GM19023 (cell line): ENCODE data around the gene DCUN1D2.
"Not testable (repeated sequence)": the region's sequence is repeated elsewhere in the genome, so short reads cannot be mapped to it uniquely, and the experiment has no call there.

ENCODE experiments used
- ATAC-seq: cut with Tn5 transposase; IDR thresholded peaks from one replicate; pipeline ENCODE4 v1.9.1; 2021; ENCODE audit warnings: mild to moderate bottlenecking, moderate library complexity; ENCODE audit not compliant: unreplicated experiment

DCUN1D2 gene

DNA sequence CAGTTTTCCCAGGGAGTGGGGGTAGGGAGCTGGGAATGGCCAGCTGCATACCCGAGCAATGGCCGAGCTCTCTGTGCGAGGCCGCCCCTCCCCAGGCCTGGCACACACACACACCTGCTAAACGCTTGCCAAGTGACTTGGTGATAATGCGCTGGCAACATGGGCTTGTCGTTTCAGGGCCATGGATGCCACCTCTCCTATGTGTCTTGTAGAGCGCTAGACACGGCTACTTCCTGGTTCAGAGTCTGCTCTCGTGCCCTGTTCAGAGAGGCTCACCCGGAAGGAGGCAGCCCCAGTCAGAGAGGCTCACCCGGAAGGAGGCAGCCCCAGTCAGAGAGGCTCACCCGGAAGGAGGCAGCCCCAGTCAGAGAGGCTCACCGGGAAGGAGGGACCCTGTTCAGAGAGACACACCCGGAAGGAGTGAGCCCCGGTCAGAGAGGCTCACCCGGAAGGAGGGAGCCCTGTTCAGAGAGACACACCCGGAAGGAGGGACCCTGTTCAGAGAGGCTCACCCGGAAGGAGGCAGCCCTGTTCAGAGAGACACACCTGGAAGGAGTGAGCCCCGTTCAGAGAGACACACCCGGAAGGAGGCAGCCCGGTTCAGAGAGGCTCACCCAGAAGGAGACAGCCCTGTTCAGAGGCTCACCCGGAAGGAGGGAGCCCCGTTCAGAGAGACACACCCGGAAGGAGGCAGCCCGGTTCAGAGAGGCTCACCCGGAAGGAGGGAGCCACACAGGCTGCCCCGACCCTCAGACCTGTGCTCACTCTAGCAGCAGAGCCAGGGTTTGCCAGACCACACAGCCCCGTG is 41.4 kb downstream of the DCUN1D2 start:
- ATAC-seq, result no peak

GRCh38 chr13:113448545-113448884 is 42.0 kb downstream of the DCUN1D2 start:
- no peak for ATAC-seq

- ATAC-seq, result no peak
Measured at GRCh38 chr13:113447596-113447995, 42.9 kb downstream of the DCUN1D2 start.

DNA sequence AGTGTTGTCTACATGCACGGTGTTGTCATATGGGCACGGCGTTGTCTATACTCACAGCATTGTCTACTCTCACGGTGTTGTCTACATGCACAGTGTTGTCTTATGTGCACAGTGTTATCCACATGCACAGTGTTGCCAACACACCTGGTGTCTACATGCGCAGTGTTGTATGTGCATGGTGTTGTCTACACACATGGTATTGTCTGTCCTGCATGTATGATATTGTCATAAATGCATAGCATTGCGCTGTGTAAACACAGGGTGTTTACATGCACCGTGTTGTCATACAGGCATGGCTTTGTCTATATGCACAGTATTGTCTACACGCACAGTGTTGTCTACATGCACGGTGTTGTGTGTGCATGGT is 44.0 kb downstream of the DCUN1D2 start:
- ATAC-seq, result no peak

GRCh38 chr13:113445791-113446487 is 44.6 kb downstream of the DCUN1D2 start:
- ATAC-seq, result no peak

GRCh38 chr13:113443991-113444390 is 46.5 kb downstream of the DCUN1D2 start:
- no peak for ATAC-seq

DNA sequence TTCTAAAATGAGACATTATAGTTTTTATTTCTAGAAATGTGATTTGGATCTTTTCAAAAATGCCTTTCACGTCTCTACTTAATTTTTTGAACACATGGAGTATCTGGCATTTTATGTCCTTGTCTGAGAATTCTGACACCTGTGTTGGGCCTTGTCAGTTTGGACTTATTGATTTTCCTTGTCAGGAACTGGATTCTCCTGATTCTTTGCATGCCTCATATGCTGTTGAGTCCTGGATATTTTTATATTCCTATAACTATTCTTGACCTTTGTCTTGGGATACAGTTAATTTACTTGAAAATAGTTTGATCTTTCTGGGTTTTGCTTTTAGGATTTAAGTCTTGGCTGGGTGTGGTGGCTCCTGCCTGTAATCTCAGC is 47.5 kb downstream of the DCUN1D2 start:
- no peak for ATAC-seq

- no peak for ATAC-seq
Measured at GRCh38 chr13:113442354-113442984, 48.0 kb downstream of the DCUN1D2 start.

GRCh38 chr13:113441661-113442060 is 48.9 kb downstream of the DCUN1D2 start:
- no peak for ATAC-seq

GRCh38 chr13:113437408-113438010 is 53.0 kb downstream of the DCUN1D2 start:
- ATAC-seq, result no peak

GRCh38 chr13:113436866-113437265 is 53.6 kb downstream of the DCUN1D2 start:
- ATAC-seq, result not testable (repeated sequence)

DNA sequence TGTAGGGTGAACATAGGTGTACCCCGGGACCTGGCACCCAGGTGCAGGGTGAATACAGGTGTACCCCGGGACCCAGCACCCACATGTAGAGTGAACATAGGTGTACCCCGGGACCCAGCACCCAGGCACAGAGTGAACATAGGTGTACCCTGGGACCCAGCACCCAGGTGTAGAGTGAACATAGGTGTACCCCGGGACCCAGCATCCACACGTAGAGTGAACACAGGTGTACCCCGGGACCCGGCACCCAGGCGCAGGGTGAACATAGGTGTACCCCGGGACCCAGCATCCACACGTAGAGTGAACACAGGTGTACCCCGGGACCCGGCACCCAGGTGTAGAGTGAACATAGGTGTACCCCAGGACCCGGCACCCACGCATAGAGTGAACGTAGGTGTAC is 54.6 kb downstream of the DCUN1D2 start:
- ATAC-seq, result not testable (repeated sequence)

DNA sequence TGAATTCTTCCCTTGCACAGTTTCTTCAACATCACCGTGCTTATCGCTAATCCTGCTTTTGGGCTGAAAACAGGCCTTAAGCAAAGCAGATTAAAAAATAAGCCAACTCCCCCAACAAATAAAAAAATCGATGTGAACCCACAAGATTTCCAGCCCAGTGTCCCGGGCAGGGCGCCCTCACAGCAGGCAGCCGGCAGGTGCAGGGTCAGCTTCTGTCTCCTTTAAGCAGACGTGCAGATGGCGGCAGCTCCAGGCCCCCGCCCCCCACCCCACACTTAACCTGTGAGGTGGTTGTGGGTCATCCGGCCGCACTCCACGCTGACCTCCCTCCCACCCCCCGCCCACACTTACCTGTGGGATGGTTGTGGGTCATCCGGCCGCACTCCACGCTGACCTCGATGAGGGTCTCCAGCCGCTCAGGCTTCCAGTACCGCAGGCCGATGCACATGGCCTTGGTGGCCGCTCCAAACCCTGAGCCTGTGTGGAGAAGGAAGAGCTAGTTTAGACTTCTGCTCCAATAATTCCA is 57.1 kb downstream of the DCUN1D2 start:
- no peak for ATAC-seq

- no peak for ATAC-seq
Measured at GRCh38 chr13:113432506-113433270, 57.8 kb downstream of the DCUN1D2 start.

DNA sequence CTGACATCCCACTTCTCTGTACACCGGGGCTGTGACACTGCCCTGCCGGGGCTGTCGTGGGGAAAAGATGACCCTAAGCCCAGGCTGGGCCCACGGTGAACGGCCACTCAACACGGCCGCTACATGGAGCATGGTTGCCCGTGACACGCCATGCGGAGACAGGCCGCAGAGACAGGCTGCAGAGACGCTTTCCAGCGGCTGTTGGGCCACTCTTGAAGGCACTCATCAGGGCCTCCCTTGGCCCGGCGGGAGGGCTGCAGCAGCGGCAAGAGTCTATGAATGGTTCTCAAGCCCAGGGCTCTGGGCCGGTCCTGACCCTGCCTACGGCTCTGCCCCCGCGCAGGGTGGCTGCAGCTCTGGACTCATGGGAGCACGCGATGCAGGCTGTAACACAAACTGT is 59.3 kb downstream of the DCUN1D2 start:
- ATAC-seq, result no peak

DNA sequence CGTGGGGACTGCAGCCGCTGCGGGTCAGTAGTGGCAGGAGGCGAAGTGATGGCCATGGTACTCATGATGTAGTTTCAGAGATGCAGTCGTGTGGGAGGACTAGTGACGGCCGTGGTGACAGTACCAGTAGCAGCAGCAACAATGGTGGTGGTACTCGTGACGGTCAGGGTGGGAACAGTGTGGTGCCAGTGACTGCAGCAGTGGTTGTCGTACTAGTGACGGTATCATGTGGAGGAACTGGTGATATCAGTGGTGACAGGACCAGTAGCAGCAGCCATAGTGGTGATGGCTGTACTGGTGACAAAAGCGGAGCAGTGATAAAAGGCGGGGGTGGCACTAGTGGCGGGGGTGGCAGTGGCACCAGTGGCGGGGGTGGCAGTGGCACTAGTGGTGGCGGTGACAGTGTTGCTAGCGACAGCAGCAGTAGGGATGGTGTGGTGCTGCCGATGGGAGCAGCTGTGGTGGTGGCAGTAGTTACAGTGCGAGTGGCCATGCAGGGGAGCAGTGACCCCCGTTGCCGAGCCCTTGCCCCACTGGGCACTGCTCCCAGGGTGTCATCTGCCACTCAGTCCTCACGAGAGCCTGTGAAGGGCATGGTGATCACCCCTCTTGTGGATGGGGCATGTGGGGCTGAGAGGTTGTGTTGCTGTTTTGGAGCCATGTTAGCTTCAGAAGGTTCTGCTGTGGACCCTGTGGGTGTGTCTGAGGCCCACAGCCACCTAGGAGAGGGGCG is 60.0 kb downstream of the DCUN1D2 start:
- no peak for ATAC-seq

DNA sequence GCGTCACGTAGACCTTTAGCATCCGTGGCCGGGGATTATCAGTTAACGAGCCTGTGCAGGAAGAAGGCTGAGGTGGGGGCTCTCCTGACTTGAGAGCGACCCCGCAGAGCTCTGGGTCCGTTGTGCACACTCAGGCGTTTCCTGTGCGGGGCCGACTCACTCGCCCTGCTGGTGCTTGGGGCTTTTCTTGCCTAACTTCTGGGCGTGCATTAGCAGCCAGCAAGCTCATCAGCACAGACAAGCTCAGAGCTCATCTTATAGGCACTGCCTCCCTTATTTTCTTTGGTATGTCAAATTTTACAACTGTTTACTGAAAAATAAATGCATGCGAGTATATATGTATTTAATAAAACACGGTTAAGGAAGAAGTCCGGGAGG is 60.9 kb downstream of the DCUN1D2 start:
- ATAC-seq, result no peak

DNA sequence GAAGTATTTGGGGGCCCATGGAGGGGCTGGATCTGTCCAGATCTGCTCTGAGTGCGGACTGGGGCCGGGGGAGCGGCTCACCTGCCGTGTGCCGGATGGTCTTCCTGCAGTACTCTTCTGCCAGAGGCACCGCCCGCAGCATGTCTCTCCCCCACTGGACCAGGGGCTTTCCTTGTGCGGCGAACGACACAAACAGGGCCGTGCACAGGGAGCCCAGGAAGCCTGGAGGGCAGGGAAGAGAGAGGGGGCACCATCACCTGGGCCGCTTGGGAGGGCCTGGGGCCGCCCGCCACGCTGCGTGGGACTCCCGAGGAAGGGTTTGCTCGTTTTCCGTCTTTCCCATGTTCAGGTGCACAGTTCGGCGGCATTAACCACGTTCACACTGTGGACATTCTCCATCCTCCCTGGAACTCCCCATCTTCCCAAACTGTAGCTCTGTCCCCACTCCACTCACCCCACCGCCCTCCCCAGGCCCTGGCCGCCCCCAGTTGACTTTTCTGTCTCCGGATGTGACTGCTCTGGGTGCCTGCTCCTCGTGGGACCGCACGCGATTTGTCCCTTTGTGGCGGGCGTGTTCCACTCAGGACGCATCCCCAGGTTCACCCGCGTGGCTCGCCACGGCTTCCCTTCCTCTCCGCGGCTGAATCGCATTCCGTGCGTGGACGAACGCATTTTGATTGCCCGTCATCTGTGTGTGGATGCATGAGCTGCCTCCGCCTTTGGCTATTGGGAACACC is 61.5 kb downstream of the DCUN1D2 start:
- no peak for ATAC-seq

- no peak for ATAC-seq
Measured at GRCh38 chr13:113428469-113428865, 62.0 kb downstream of the DCUN1D2 start.
